LNCAP (cell line): ENCODE results near the gene TESMIN.

ENCODE experiments used
- TF ChIP-seq, protein P1 (sequence below): fragments of 450-650 bp; IDR thresholded peaks from 2 replicates; pipeline ENCODE4 v1.5.1; 2017; ENCODE audit warnings: mild to moderate bottlenecking

The TESMIN gene

DNA sequence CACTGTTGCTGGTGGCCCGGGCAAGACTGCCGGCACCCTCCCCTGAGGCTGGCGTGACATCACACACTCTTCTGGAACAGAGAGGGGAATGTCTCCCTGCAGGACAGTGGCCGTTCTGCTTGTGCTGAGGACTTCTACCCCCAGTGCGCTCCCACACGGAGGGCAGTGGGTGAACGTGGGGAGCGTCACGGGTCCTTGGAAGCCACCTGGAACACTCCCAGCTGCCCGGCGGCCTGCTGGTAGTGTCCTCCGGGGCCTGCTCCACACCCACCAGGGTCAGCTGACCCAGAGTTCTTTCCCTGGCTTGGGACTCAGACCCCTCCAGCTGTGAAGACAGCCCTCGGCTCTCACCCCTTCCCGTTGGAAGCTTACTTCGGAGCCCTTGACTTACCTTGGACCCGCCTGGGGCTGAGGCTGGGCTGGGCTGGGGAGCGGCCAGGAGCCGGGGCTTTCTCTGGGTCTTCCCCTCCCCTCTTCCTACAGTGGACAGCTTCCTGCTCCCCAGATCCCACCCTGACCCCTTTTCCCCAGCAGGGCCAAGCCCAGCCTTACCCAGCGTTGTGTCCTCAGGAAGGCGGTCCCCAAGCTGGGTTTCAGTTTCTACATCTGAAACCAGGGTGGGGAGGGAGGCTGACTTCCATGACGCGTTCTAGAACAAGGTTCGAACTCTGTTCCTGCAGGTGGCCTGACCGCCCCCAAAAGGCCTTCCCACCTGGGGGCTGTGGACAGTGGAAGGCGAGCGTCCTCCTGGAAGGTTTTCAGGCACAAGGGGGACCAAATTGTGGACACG, 81.8 kb downstream of the TESMIN start:
- TF ChIP-seq, protein P1, sequence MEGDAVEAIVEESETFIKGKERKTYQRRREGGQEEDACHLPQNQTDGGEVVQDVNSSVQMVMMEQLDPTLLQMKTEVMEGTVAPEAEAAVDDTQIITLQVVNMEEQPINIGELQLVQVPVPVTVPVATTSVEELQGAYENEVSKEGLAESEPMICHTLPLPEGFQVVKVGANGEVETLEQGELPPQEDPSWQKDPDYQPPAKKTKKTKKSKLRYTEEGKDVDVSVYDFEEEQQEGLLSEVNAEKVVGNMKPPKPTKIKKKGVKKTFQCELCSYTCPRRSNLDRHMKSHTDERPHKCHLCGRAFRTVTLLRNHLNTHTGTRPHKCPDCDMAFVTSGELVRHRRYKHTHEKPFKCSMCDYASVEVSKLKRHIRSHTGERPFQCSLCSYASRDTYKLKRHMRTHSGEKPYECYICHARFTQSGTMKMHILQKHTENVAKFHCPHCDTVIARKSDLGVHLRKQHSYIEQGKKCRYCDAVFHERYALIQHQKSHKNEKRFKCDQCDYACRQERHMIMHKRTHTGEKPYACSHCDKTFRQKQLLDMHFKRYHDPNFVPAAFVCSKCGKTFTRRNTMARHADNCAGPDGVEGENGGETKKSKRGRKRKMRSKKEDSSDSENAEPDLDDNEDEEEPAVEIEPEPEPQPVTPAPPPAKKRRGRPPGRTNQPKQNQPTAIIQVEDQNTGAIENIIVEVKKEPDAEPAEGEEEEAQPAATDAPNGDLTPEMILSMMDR: no peak

DNA sequence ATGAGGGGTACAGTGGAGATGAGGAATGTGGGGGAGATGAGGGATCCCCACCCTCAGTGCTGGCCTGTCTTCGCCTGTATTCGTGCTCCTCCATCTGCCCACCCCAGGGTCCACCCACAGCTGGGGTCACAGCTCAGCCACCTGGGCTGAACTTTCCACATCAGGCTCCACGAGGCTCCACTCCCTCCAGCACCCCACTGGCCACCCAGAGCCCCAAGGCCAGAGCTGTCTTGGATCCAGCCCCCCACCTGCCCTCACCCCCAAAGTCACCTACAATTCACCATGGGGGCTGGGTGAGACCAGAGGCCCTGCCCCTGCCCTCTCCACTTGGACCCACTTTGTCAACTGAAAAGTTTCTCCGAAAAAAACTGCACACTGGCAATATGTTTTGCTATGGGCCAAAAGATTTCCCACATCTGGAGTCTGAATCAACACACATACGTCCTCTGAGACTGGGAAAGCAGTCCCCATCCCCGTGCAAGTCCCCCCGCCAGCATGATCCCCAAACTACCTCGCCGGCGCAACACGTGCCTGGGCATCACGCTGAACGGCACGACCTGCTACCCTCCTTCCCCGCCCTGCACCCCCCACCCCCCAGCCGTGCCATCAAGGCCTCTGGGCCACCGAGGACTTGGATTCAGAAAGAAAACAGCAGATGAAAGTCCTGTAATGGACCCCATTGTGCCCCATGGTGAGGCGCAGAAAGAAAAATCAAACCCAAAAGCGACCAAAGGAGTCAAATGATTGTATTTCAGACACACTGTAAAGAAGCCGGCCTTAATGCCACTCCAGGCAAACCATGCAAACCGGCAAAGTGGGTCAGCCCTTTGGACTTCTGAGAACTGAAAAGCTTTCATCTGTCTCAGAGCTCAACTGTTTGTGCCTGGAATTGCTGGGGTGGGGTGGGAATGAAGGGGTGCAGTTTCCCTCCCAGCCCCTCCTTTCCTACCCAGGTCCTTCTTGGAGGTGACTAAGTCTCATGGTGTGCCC, 83.5 kb downstream of the TESMIN start:
- TF ChIP-seq, protein P1: no peak

DNA sequence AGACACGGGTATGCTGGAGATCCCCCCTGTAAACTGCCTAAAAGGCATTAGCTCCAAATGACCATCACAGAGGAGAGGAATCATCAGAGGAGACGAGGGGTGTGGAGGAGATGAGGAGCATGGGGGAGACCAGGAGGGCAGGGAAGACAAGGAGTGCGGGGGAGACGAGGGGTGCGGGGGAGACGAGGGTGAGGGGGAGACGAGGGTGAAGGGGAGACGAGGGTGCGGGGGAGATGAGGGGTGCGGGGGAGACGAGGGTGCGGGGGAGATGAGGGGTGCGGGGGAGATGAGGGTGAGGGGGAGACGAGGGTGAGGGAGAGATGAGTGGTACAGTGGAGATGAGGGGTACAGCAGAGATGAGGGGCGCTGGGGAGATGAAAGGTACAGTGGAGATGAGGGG, 84.5 kb downstream of the TESMIN start:
- TF ChIP-seq, protein P1: no peak

DNA sequence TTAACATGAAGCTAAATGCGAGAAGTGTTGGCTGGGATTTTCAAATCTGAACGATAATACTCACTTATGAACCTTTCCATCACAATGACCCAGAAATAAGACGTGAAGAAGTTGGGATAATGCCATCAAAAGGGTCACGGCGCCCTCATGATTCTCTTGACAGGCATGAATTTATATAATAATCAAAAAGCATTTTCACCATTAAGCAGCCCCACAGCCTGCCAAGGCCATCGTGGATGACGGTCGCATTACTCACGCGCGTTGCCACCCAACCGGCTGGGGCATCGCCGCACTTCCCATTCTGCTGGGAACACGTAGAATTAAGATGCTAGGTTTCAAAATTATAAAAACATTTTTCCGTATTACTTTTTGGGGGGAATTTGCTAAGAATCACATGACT, 85.9 kb downstream of the TESMIN start:
- TF ChIP-seq, protein P1: no peak

DNA sequence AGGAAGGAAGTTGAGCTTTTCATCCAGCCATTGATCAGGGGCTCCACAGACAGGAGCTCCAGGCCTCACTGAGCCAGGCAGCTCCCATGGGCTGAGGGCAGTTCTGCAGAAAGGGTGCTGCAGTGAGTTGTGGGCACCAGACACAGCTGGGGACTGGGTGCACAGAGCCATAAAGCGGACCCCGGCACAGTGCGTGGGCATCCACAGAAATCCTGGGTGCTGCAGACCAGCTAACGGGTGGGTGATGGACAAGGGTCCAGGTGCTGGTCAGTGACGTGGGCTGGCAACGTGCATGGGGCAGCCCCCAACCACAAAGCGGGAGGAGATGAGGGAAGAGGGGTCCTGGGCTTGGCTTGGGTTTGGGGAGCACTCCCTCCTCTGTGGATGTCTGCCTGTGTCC, 86.4 kb downstream of the TESMIN start:
- TF ChIP-seq, protein P1: no peak

DNA sequence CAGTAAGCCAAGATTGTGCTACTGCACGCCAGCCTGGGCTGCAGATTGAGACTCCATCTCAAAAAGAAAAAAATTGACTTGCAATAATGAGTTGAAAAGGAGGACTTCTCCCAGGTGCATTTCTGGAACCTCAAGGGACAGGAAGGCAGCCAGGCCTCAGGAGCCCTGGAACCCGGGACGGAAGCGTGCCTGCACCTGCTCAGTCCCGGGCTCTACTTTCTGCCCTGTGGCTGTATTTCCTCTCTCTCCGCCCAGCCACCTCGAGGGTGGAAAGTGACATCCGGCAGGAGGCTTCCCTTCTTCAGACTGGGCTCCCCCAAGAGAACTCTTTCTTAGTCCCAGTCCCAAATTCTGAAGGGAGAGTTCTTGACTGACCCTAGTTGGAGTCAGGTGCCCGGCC, 87.2 kb downstream of the TESMIN start:
- TF ChIP-seq, protein P1: no peak

DNA sequence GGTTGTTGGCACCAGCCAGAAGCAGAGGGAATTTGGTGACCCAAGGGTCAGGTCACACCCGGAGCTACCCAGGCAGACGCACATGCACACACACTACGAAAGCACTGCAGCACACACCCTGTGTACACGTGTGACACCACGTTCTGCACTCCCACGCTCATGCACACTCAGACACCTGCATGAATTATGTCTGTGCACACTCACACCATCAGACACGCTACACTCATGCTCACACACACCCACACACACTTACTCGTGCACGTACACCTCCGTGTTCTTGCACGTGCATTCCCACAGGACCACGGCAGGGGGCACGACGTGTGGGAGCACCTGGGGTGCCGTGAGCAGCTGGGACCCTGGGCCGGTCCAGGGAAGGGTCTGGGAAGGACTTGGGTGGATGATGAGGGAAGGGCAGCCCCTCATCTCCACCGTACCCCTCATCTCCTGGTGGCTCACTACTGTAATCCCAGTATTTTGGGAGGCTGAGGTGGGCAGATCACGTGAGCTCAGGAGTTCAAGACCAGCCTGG, 87.8 kb downstream of the TESMIN start:
- TF ChIP-seq, protein P1: no peak
